ENCODE data around the gene UQCRC1. TPM values are rescaled to one million over a fixed set of nuclear protein-coding genes. Genes with fewer than 3 reads are reported as not detected.
A peak's percentile ranks its signal among the peaks of the same experiment; 100 is the strongest.

The UQCRC1 gene
- total RNA-seq, 1 donor from 2014 or later = 190 TPM

GRCh38 chr3:48592519-48593087 lies 16.8 kb downstream of the UQCRC1 start:
- no peaks in the 10 kb centered on the region for H3K9me3 ChIP-seq (ENCODE audit: insufficient read depth, low read depth, low read length)
- H3K4me1 ChIP-seq (ENCODE audit: insufficient read depth, low read length) = peaks cover 49% of the 10 kb centered on the region
- H3K36me3 ChIP-seq (ENCODE audit: insufficient read depth, low read length) = peaks cover 2% of the 10 kb centered on the region
- H2AFZ ChIP-seq (ENCODE audit: low read depth, low read length) = no peak overlapping the region
- Mint-ChIP-seq H3K4me1 (ENCODE audit: low read depth, unreplicated experiment) (peaks cover 24% of the 10 kb centered on the region), H3K36me3 (ENCODE audit: low read depth, unreplicated experiment) (peaks cover 33% of the 10 kb centered on the region), H3K9me3 (ENCODE audit: unreplicated experiment) (peaks cover 2% of the 10 kb centered on the region), H3K27ac (ENCODE audit: unreplicated experiment) (no peak overlapping the region), H3K27me3 (ENCODE audit: low read depth, unreplicated experiment) (peaks cover 14% of the 10 kb centered on the region), H3K4me3 (ENCODE audit: unreplicated experiment) (no peak overlapping the region)
- H3K79me2 ChIP-seq (ENCODE audit: insufficient read depth, low read length) = peaks cover 54% of the 10 kb centered on the region
- H4K20me1 ChIP-seq (ENCODE audit: insufficient read depth, low read length) = peaks cover 51% of the 10 kb centered on the region
- H3K9ac ChIP-seq (ENCODE audit: low read length) = no peak overlapping the region
- H3K27me3 ChIP-seq (ENCODE audit: insufficient read depth, low read length) = no peaks in the 10 kb centered on the region
- H3K4me2 ChIP-seq (ENCODE audit: low read length) = peak overlapping the region; percentile 89
- H3K4me3 ChIP-seq (ENCODE audit: insufficient read depth, low read depth, low read length) = no peak overlapping the region
- DNase-seq (ENCODE audit: low read depth) = no peak
- no peak overlapping the region for H3K27ac ChIP-seq (ENCODE audit: low read depth, low read length)
- FAIRE-seq = no peak
- TF ChIP-seq EZH2 (IDR thresholded peaks at IDR 0.05; ENCODE audit: insufficient read depth, low read length) (no peak), CTCF (IDR thresholded peaks at IDR 0.05; ENCODE audit: insufficient read depth, low read depth, low read length) (no peak)

- peaks cover 2% of the 10 kb centered on the region for H3K36me3 ChIP-seq (ENCODE audit: insufficient read depth, low read length)
- Mint-ChIP-seq H3K9me3 (ENCODE audit: unreplicated experiment) (peaks cover 2% of the 10 kb centered on the region), H3K27me3 (ENCODE audit: low read depth, unreplicated experiment) (peaks cover 14% of the 10 kb centered on the region), H3K36me3 (ENCODE audit: low read depth, unreplicated experiment) (peaks cover 30% of the 10 kb centered on the region), H3K4me3 (ENCODE audit: unreplicated experiment) (no peak overlapping the region), H3K27ac (ENCODE audit: unreplicated experiment) (no peak overlapping the region), H3K4me1 (ENCODE audit: low read depth, unreplicated experiment) (peaks cover 18% of the 10 kb centered on the region)
- no peak overlapping the region for H2AFZ ChIP-seq (ENCODE audit: low read depth, low read length)
- H3K4me3 ChIP-seq (ENCODE audit: insufficient read depth, low read depth, low read length) = no peak overlapping the region
- no peak overlapping the region for H3K27ac ChIP-seq (ENCODE audit: low read depth, low read length)
- H3K79me2 ChIP-seq (ENCODE audit: insufficient read depth, low read length) = peaks cover 54% of the 10 kb centered on the region
- TF ChIP-seq EZH2 (IDR thresholded peaks at IDR 0.05; ENCODE audit: insufficient read depth, low read length) (no peak), CTCF (IDR thresholded peaks at IDR 0.05; ENCODE audit: insufficient read depth, low read depth, low read length) (no peak)
- peaks cover 43% of the 10 kb centered on the region for H3K4me1 ChIP-seq (ENCODE audit: insufficient read depth, low read length)
- DNase-seq (ENCODE audit: low read depth) (no peak), FAIRE-seq (no peak)
- H3K9ac ChIP-seq (ENCODE audit: low read length) = no peak overlapping the region
- no peaks in the 10 kb centered on the region for H3K27me3 ChIP-seq (ENCODE audit: insufficient read depth, low read length)
- no peaks in the 10 kb centered on the region for H3K9me3 ChIP-seq (ENCODE audit: insufficient read depth, low read depth, low read length)
- H4K20me1 ChIP-seq (ENCODE audit: insufficient read depth, low read length) = peaks cover 57% of the 10 kb centered on the region
- H3K4me2 ChIP-seq (ENCODE audit: low read length) = peak overlapping the region; percentile 89
Measured at GRCh38 chr3:48591886-48592518, 17.4 kb downstream of the UQCRC1 start.

GRCh38 chr3:48591436-48591835 lies 18.0 kb downstream of the UQCRC1 start:
- H3K9me3 Mint-ChIP-seq (ENCODE audit: unreplicated experiment) = peaks cover 2% of the 10 kb centered on the region
- H3K4me3 Mint-ChIP-seq (ENCODE audit: unreplicated experiment) = no peak overlapping the region
- Histone ChIP-seq H4K20me1 (ENCODE audit: insufficient read depth, low read length) (peaks cover 63% of the 10 kb centered on the region), H3K27ac (ENCODE audit: low read depth, low read length) (no peak overlapping the region), H3K4me3 (ENCODE audit: insufficient read depth, low read depth, low read length) (no peak overlapping the region), H3K27me3 (ENCODE audit: insufficient read depth, low read length) (no peaks in the 10 kb centered on the region), H3K9ac (ENCODE audit: low read length) (no peak overlapping the region), H3K36me3 (ENCODE audit: insufficient read depth, low read length) (peaks cover 2% of the 10 kb centered on the region), H3K9me3 (ENCODE audit: insufficient read depth, low read depth, low read length) (no peaks in the 10 kb centered on the region), H2AFZ (ENCODE audit: low read depth, low read length) (no peak overlapping the region), H3K79me2 (ENCODE audit: insufficient read depth, low read length) (peaks cover 54% of the 10 kb centered on the region), H3K4me1 (ENCODE audit: insufficient read depth, low read length) (peaks cover 38% of the 10 kb centered on the region), H3K4me2 (ENCODE audit: low read length) (no peak overlapping the region)
- no peak overlapping the region for H3K27ac Mint-ChIP-seq (ENCODE audit: unreplicated experiment)
- FAIRE-seq = no peak
- H3K27me3 Mint-ChIP-seq (ENCODE audit: low read depth, unreplicated experiment) = peaks cover 14% of the 10 kb centered on the region
- peaks cover 33% of the 10 kb centered on the region for H3K36me3 Mint-ChIP-seq (ENCODE audit: low read depth, unreplicated experiment)
- no peak for TF ChIP-seq CTCF (IDR thresholded peaks at IDR 0.05; ENCODE audit: insufficient read depth, low read depth, low read length)
- no peak for TF ChIP-seq EZH2 (IDR thresholded peaks at IDR 0.05; ENCODE audit: insufficient read depth, low read length)
- DNase-seq (ENCODE audit: low read depth) = no peak
- peaks cover 13% of the 10 kb centered on the region for H3K4me1 Mint-ChIP-seq (ENCODE audit: low read depth, unreplicated experiment)

Data from astrocyte (in vitro differentiated cells and primary cell).